Suprapubic skin (tissue), 4 donors: ENCODE results near the gene VGF. TPM values are rescaled to one million over a fixed set of nuclear protein-coding genes. Genes with fewer than 3 reads are reported as not detected.

Experiments
- DNase-seq, 2 donors: peaks; one replicate each; pipeline ENCODE4 v3.0.0-alpha.2; 2019; ENCODE audit warnings: low spot score in 2 of 2
- H3K27ac ChIP-seq: fragments of 200-600 bp; sonication (generic); one replicate; pipeline ENCODE4 v1.5.1; 2019
- H3K27me3 ChIP-seq: fragments of 200-600 bp; sonication (generic); one replicate; pipeline ENCODE4 v1.5.1; 2019
- H3K36me3 ChIP-seq: fragments of 200-600 bp; sonication (generic); one replicate; pipeline ENCODE4 v1.5.1; 2019
- H3K4me1 ChIP-seq: fragments of 200-600 bp; sonication (generic); one replicate; pipeline ENCODE4 v1.5.1; 2019
- H3K4me3 ChIP-seq: fragments of 200-600 bp; sonication (generic); one replicate; pipeline ENCODE4 v1.5.1; 2019; ENCODE audit warnings: mild to moderate bottlenecking
- H3K9me3 ChIP-seq: fragments of 200-600 bp; sonication (generic); one replicate; pipeline ENCODE4 v1.5.1; 2019
- EP300 ChIP-seq: sonication (generic); formaldehyde crosslinking; IDR thresholded peaks from one replicate; pipeline ENCODE4 v1.6.1; 2017; ENCODE audit warnings: antibody characterized with exemption
- POLR2A ChIP-seq, 2 donors: fragments of 450-650 bp; IDR thresholded peaks; one replicate each; pipeline ENCODE4 v1.6.1; 2017; ENCODE audit warnings: antibody characterized with exemption in 2 of 2, mild to moderate bottlenecking in 2 of 2, moderate library complexity in 2 of 2
- POLR2AphosphoS5 ChIP-seq, 3 donors: sonication (generic); formaldehyde crosslinking; IDR thresholded peaks; one replicate each; pipeline ENCODE4 v1.6.1; 2017; ENCODE audit warnings: antibody characterized with exemption in 3 of 3
- WGBS: methylation state at CpG from one replicate; pipeline ENCODE4 v1.1.5; 2018; 5-methylcytosine and 5-hydroxymethylcytosine counted together
- total RNA-seq, 4 donors: library from RNA; depleted of rRNA; stranded (reverse); fragments of >200 nt; gene quantifications; one replicate each; pipeline ENCODE4 v1.1.0, GENCODE V29; 2016
- TF ChIP-seq, protein P1 (sequence below), 2 donors: fragments of 200-600 bp in 1 of 2; fragments of 450-650 bp in 1 of 2; sonication (generic) in 1 of 2; IDR thresholded peaks; one replicate each; pipeline ENCODE4 v1.5.1; 2016 to 2019; ENCODE audit warnings: antibody characterized with exemption in 2 of 2, mild to moderate bottlenecking in 1 of 2, moderate library complexity in 1 of 2

The VGF gene
- total RNA-seq, 4 donors from 2014 or later, result 0.38 to 0.99 (median 0.59) TPM; not detected in 1

DNA sequence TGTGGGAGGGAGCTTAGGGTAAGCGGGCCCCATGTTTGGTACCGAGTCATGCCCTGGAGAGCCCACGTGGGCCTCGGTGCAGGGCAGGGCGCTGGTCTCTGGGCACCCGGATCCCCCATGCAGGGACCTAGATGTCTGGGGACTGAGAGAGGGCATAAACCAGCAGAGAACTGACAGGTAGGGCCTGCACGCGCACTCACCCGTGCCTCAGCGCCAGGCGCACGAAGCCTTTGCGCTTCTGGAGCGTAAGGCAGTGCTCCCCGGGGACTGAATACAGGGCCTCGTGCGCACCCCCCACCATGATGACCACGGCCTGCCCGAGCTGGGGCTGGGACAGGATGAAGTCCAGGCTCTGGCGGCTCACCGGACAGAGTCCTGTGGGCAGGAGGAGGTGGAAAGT is 32.6 kb upstream of the VGF start:
- Histone ChIP-seq H3K27me3 (peaks cover 61% of the 10 kb centered on the region), H3K36me3 (no peaks in the 10 kb centered on the region), H3K27ac (no peak overlapping the region), H3K9me3 (no peaks in the 10 kb centered on the region), H3K4me3 (no peak overlapping the region), H3K4me1 (peaks cover 9% of the 10 kb centered on the region)
- no peak for DNase-seq
- no peak for TF ChIP-seq POLR2AphosphoS5 (IDR thresholded peaks at IDR 0.05)
- TF ChIP-seq POLR2A (IDR thresholded peaks at IDR 0.05), result no peak
- TF ChIP-seq EP300, result no peak
- TF ChIP-seq, protein P1, sequence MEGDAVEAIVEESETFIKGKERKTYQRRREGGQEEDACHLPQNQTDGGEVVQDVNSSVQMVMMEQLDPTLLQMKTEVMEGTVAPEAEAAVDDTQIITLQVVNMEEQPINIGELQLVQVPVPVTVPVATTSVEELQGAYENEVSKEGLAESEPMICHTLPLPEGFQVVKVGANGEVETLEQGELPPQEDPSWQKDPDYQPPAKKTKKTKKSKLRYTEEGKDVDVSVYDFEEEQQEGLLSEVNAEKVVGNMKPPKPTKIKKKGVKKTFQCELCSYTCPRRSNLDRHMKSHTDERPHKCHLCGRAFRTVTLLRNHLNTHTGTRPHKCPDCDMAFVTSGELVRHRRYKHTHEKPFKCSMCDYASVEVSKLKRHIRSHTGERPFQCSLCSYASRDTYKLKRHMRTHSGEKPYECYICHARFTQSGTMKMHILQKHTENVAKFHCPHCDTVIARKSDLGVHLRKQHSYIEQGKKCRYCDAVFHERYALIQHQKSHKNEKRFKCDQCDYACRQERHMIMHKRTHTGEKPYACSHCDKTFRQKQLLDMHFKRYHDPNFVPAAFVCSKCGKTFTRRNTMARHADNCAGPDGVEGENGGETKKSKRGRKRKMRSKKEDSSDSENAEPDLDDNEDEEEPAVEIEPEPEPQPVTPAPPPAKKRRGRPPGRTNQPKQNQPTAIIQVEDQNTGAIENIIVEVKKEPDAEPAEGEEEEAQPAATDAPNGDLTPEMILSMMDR (IDR thresholded peaks at IDR 0.05), result no peak
- WGBS, result 67% methylated on average over 6 of the region's 21 CpGs

DNA sequence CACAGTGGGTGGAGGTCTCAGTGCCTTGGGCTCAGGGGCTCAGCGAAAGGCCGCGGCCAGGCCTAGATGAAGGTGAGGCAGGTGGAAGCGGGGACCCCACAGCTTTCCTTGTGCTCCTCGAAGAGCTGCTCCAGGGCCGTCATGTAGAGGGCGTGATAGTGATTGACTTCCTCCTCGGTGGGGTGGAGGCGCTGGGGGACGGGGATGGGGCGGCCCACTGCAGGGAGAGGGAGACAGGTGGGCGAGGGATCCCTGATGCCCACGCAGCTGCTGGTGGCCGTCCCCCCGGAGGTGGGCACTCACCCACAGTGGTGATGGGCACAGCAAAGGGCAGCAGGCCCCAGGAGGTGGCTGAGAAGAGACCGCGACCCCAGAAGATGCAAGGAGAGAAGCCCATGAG is 30.5 kb upstream of the VGF start:
- Histone ChIP-seq H3K27me3 (peaks cover 40% of the 10 kb centered on the region), H3K36me3 (no peaks in the 10 kb centered on the region), H3K27ac (no peak overlapping the region), H3K4me1 (no peaks in the 10 kb centered on the region), H3K9me3 (no peaks in the 10 kb centered on the region), H3K4me3 (no peak overlapping the region)
- TF ChIP-seq POLR2A (IDR thresholded peaks at IDR 0.05) (no peak), POLR2AphosphoS5 (IDR thresholded peaks at IDR 0.05) (no peak), EP300 (no peak)
- TF ChIP-seq, protein P1 (IDR thresholded peaks at IDR 0.05), result no peak
- WGBS, result 86% methylated on average over 17 of the region's 17 CpGs
- no peak for DNase-seq

DNA sequence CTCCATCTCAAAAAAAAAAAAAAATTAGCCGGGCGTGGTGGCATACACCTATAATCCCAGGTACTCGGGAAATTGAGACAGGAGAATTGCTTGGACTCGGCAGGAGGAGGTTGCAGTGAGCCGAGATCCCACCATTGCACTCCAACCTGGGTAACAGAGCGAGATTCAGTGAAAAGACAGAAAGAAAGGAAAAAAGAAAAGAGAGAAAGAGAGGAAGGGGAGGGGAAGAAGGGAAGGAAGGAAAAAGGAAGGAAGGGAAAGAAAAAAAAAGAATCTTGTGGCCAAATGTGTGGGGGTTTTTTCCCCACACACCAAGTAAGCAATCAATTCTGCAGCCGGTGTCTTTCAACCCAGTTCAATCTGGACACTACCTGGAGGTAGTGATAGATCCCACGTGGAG is 23.7 kb upstream of the VGF start:
- TF ChIP-seq POLR2A (IDR thresholded peaks at IDR 0.05), result no peak
- TF ChIP-seq, protein P1 (IDR thresholded peaks at IDR 0.05), result no peak
- no peak for TF ChIP-seq EP300
- TF ChIP-seq POLR2AphosphoS5 (IDR thresholded peaks at IDR 0.05), result no peak
- 80% methylated on average over 8 of the region's 8 CpGs for WGBS

DNA sequence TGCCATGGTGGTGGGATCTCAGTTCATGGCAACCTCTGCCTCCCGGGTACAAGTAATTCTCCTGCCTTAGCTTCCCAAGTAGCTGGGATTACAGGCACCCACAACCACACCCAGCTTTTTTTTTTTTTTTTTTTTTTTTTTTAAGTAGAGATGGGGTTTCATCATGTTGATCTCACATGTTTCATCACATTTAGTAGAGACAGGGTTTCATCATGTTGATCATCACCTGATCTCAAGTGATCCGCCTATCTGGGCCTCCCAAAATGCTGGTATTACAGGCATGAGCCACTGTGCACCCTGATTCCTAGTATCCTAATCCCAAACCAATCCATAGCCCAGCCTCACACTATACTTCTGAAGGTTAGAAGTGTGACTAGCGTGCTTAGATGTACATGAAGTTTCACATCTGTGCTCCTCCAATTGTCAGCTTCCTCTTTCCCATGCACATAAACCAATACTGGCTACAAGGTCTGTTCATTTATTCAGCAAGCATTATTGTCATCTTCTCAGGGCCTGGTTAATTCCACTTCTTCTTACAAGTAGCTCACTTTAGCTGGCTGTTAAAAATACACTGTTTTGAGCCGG is 21.6 kb upstream of the VGF start:
- no peak overlapping the region for H3K4me3 ChIP-seq
- no peak overlapping the region for H3K27ac ChIP-seq
- no peaks in the 10 kb centered on the region for H3K36me3 ChIP-seq
- 86% methylated on average over 4 of the region's 4 CpGs for WGBS
- H3K9me3 ChIP-seq, result no peaks in the 10 kb centered on the region
- TF ChIP-seq POLR2A (IDR thresholded peaks at IDR 0.05) (no peak), EP300 (no peak), POLR2AphosphoS5 (IDR thresholded peaks at IDR 0.05) (no peak)
- TF ChIP-seq, protein P1 (IDR thresholded peaks at IDR 0.05), result no peak
- peaks cover 21% of the 10 kb centered on the region for H3K27me3 ChIP-seq
- DNase-seq, result no peak
- H3K4me1 ChIP-seq, result no peaks in the 10 kb centered on the region

More for the DNA sequence above, 23.7 kb upstream of the VGF start:
- no peaks in the 10 kb centered on the region for H3K9me3 ChIP-seq
- H3K27ac ChIP-seq, result no peak overlapping the region
- no peaks in the 10 kb centered on the region for H3K4me1 ChIP-seq
- no peak for DNase-seq
- no peaks in the 10 kb centered on the region for H3K36me3 ChIP-seq
- H3K4me3 ChIP-seq, result no peak overlapping the region
- peaks cover 9% of the 10 kb centered on the region for H3K27me3 ChIP-seq

DNA sequence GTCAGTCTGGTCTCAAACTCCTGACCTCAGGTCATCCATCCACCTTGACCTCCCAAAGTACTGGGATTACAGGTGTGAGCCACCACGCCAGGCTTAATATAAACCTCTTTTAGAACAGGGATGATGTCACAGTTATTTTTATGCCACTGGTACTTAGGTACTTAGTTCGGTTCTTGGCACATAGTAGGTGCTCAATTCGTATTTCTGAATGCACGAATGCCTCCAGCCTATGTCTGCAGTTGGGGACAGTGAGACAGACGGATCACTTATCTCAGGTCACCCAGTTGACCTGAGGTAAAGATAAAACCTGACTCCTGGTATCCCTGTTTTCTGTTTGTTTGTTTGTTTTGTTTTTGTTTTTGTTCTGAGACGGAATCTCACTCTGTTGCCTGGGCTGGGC is 20.8 kb upstream of the VGF start:
- WGBS, result 66% methylated on average over 6 of the region's 6 CpGs
- H3K27me3 ChIP-seq, result peaks cover 29% of the 10 kb centered on the region

More for the DNA sequence above, 20.8 kb upstream of the VGF start:
- Histone ChIP-seq H3K36me3 (no peaks in the 10 kb centered on the region), H3K9me3 (no peaks in the 10 kb centered on the region), H3K4me1 (no peaks in the 10 kb centered on the region), H3K27ac (no peak overlapping the region), H3K4me3 (no peak overlapping the region)
- DNase-seq, result no peak
- no peak for TF ChIP-seq POLR2AphosphoS5 (IDR thresholded peaks at IDR 0.05)
- no peak for TF ChIP-seq EP300
- TF ChIP-seq, protein P1 (IDR thresholded peaks at IDR 0.05), result no peak
- no peak for TF ChIP-seq POLR2A (IDR thresholded peaks at IDR 0.05)
